HEK293 (cell line): Measurements from ENCODE around the gene CACNA1H.

ENCODE experiments used
- CTCF ChIA-PET: fragments of 350-600 bp; formaldehyde crosslinking; extraction: SDS; loops from one replicate; lab custom pipeline; 2021; ENCODE audit warnings: antibody characterized with exemption; lab: Yijun Ruan, JAX
- POLR2A ChIA-PET: fragments of 300-600 bp; formaldehyde crosslinking; extraction: SDS; loops from one replicate; lab custom pipeline; 2020; ENCODE audit warnings: antibody characterized with exemption, inconsistent platforms; lab: Yijun Ruan, JAX
- H3K27ac ChIP-seq: fragments of 200-500 bp; sonication (Bioruptor generic); 2 replicates; pipeline ENCODE4 v1.5.1; 2014; ENCODE audit warnings: low read depth, low read length, control low read depth, inconsistent platforms; ENCODE audit errors: extremely low read depth
- H3K36me3 ChIP-seq, 2 experiments: fragments of 200-500 bp in 1 of 2; sonication (Bioruptor generic) in 1 of 2; 1 replicate in 1 of 2; 2 replicates in 1 of 2; pipeline ENCODE4 v1.5.1; 2014 to 2017; ENCODE audit warnings: inconsistent platforms in 2 of 2, low read length in 2 of 2; ENCODE audit not compliant: control insufficient read depth in 2 of 2, insufficient read depth in 1 of 2
- H3K4me1 ChIP-seq: fragments of 200-500 bp; sonication (Bioruptor generic); 2 replicates; pipeline ENCODE4 v1.5.1; 2014; ENCODE audit warnings: mild to moderate bottlenecking, low read length, inconsistent platforms; ENCODE audit not compliant: control insufficient read depth, insufficient read depth
- H3K4me3 ChIP-seq: 2 replicates; pipeline ENCODE4 v1.5.1; 2011; ENCODE audit warnings: low read depth, mild to moderate bottlenecking, control low read depth, low read length, moderate library complexity
- H3K9me3 ChIP-seq: fragments of 200-500 bp; sonication (Bioruptor generic); 2 replicates; pipeline ENCODE4 v1.5.1; 2014; ENCODE audit warnings: low read depth, low read length, inconsistent platforms; ENCODE audit not compliant: control insufficient read depth, insufficient read depth
- FEZF1 ChIP-seq: fragments of 450-650 bp; formaldehyde crosslinking; IDR thresholded peaks from 2 replicates; pipeline ENCODE4 v1.5.1; 2016; ENCODE audit warnings: missing biosample characterization, missing genetic modification characterization
- GLIS1 ChIP-seq: fragments of 450-650 bp; formaldehyde crosslinking; IDR thresholded peaks from 2 replicates; pipeline ENCODE4 v1.5.1; 2016; ENCODE audit warnings: missing biosample characterization, missing genetic modification characterization
- HOXD13 ChIP-seq: sonication (generic); formaldehyde crosslinking; IDR thresholded peaks from 2 replicates; pipeline ENCODE4 v1.8.0; 2022; ENCODE audit warnings: missing genetic modification reagents, borderline replicate concordance
- KLF9 ChIP-seq: fragments of 450-650 bp; formaldehyde crosslinking; IDR thresholded peaks from 2 replicates; pipeline ENCODE4 v1.5.1; 2016; ENCODE audit warnings: missing biosample characterization, missing genetic modification characterization, low read depth
- MZF1 ChIP-seq: fragments of 450-650 bp; formaldehyde crosslinking; IDR thresholded peaks from 2 replicates; pipeline ENCODE4 v1.5.1; 2017; ENCODE audit warnings: missing biosample characterization, missing genetic modification characterization, borderline replicate concordance
- PBX3 ChIP-seq: sonication (generic); formaldehyde crosslinking; IDR thresholded peaks from 2 replicates; pipeline ENCODE4 v1.8.1; 2022; ENCODE audit warnings: mild to moderate bottlenecking, moderate library complexity, missing genetic modification reagents
- ZBTB20 ChIP-seq: fragments of 450-650 bp; formaldehyde crosslinking; IDR thresholded peaks from 2 replicates; pipeline ENCODE4 v1.5.1; 2016; ENCODE audit warnings: missing biosample characterization, missing genetic modification characterization
- ZNF221 ChIP-seq: fragments of 450-650 bp; formaldehyde crosslinking; IDR thresholded peaks from 2 replicates; pipeline ENCODE4 v1.5.1; 2017; ENCODE audit warnings: missing biosample characterization, missing genetic modification characterization, borderline replicate concordance
- ZNF341 ChIP-seq: fragments of 450-650 bp; formaldehyde crosslinking; IDR thresholded peaks from 2 replicates; pipeline ENCODE4; 2016; ENCODE audit warnings: low read depth, missing biosample characterization, missing genetic modification characterization
- ZNF391 ChIP-seq: fragments of 450-650 bp; formaldehyde crosslinking; IDR thresholded peaks from 2 replicates; pipeline ENCODE4 v1.5.1; 2016; ENCODE audit warnings: low read depth, missing biosample characterization, missing genetic modification characterization, borderline replicate concordance
- ZNF580 ChIP-seq: fragments of 450-650 bp; formaldehyde crosslinking; IDR thresholded peaks from 2 replicates; pipeline ENCODE4 v1.5.1; 2016; ENCODE audit warnings: missing biosample characterization, missing genetic modification characterization
- ZNF626 ChIP-seq: fragments of 450-650 bp; sonication (Bioruptor Pico); formaldehyde crosslinking; IDR thresholded peaks from 2 replicates; pipeline ENCODE4 v1.5.1; 2018; ENCODE audit warnings: missing biosample characterization, missing genetic modification characterization, inconsistent platforms
- ZNF658 ChIP-seq: fragments of 450-650 bp; formaldehyde crosslinking; IDR thresholded peaks from 2 replicates; pipeline ENCODE4; 2016; ENCODE audit warnings: missing biosample characterization, missing genetic modification characterization
- ZNF707 ChIP-seq: fragments of 450-650 bp; formaldehyde crosslinking; IDR thresholded peaks from 2 replicates; pipeline ENCODE4 v1.5.1; 2016; ENCODE audit warnings: missing biosample characterization, missing genetic modification characterization
- ZNF768 ChIP-seq: fragments of 450-650 bp; formaldehyde crosslinking; IDR thresholded peaks from 2 replicates; pipeline ENCODE4 v1.5.1; 2018; ENCODE audit warnings: missing biosample characterization, mild to moderate bottlenecking, missing genetic modification characterization
- ZSCAN16 ChIP-seq: fragments of 450-650 bp; formaldehyde crosslinking; IDR thresholded peaks from 2 replicates; pipeline ENCODE4 v1.5.1; 2016; ENCODE audit warnings: missing biosample characterization, missing genetic modification characterization
- TF ChIP-seq, protein P1 (sequence below): fragments of 450-650 bp; formaldehyde crosslinking; IDR thresholded peaks from 2 replicates; pipeline ENCODE4 v1.5.1; 2016; ENCODE audit warnings: missing biosample characterization, missing genetic modification characterization
- TF ChIP-seq, protein P2 (sequence below): fragments of 450-650 bp; formaldehyde crosslinking; IDR thresholded peaks from 2 replicates; pipeline ENCODE4 v1.5.1; 2016; ENCODE audit warnings: missing biosample characterization, missing genetic modification characterization

The CACNA1H gene

DNA sequence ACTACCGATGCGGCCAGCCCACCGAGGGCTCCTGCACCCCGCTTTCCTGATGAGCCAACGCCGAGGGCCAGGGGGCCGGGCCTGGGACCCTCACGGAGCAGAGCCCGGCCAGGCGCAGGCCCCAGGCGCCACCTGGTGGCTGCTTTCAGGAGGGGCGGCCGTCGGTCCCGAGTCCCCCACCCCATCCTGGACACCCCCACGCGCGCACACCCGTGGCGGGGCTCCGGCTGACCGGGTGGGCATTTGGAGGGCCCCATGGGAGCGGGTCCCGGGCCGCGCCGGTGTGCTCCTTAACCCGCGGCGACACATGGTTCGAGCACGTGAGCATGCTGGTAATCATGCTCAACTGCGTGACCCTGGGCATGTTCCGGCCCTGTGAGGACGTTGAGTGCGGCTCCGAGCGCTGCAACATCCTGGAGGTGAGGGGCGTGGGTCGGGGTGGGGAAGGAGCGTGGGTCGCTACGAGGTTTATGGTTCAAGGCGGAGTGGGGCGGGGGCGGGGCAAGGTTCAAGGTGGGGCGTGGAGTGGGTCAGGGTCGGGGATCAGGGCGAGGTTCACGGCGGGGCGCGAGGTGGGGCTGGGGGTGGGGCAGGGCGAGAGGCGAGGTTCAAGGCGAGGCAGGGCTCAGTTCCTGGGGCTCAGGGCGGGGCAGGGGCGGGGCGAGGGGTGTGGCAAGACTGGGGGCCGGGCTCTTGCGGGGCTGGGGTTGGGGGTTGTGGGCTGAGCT, 41.9 kb downstream of the CACNA1H start (continued):
- TF ChIP-seq, protein P1, sequence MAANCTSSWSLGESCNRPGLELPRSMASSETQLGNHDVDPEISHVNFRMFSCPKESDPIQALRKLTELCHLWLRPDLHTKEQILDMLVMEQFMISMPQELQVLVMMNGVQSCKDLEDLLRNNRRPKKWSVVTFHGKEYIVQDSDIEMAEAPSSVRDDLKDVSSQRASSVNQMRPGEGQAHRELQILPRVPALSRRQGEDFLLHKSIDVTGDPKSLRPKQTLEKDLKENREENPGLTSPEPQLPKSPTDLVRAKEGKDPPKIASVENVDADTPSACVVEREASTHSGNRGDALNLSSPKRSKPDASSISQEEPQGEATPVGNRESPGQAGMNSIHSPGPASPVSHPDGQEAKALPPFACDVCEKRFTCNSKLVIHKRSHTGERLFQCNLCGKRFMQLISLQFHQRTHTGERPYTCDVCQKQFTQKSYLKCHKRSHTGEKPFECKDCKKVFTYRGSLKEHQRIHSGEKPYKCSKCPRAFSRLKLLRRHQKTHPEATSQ (tag by site-specific recombination) = 0 out of 2 replicates have a peak, but pooled peaks have one; percentile 15
- TF ChIP-seq ZNF658 = no peak
- no peak for TF ChIP-seq ZSCAN16
- TF ChIP-seq ZBTB20 = no peak
- TF ChIP-seq, all 188 proteins: peak for 20

GRCh38 chr16:1195393-1195666, 42.4 kb downstream of the CACNA1H start:
- Histone ChIP-seq H3K4me1 (peaks cover 3% of the 10 kb centered on the region; the same call in 1 of the 2 replicates), H3K27ac (no peak overlapping the region), H3K9me3 (no peaks in the 10 kb centered on the region), H3K36me3 (no peaks in the 10 kb centered on the region), H3K4me3 (no peak overlapping the region)
- CTCF ChIA-PET = interaction anchor here (1.6 kb wide), 1 partner anchor 89 kb away, joined by 11 read pairs; no protein-coding TSS in a partner anchor
- no peak for TF ChIP-seq ZNF768 (tag by site-specific recombination)
- no peak for TF ChIP-seq ZNF391 (tag by site-specific recombination)
- no peak for TF ChIP-seq ZNF707
- TF ChIP-seq MZF1 (tag by site-specific recombination) = no peak
- TF ChIP-seq PBX3 (CRISPR knock-in tag) = no peak
- TF ChIP-seq FEZF1 = no peak
- TF ChIP-seq, protein P2, sequence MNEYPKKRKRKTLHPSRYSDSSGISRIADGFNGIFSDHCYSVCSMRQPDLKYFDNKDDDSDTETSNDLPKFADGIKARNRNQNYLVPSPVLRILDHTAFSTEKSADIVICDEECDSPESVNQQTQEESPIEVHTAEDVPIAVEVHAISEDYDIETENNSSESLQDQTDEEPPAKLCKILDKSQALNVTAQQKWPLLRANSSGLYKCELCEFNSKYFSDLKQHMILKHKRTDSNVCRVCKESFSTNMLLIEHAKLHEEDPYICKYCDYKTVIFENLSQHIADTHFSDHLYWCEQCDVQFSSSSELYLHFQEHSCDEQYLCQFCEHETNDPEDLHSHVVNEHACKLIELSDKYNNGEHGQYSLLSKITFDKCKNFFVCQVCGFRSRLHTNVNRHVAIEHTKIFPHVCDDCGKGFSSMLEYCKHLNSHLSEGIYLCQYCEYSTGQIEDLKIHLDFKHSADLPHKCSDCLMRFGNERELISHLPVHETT (tag by site-specific recombination) = no peak
- POLR2A ChIA-PET = interaction anchor here (0.8 kb wide), 1 partner anchor 8 kb away, joined by 4 read pairs; no protein-coding TSS in a partner anchor

DNA sequence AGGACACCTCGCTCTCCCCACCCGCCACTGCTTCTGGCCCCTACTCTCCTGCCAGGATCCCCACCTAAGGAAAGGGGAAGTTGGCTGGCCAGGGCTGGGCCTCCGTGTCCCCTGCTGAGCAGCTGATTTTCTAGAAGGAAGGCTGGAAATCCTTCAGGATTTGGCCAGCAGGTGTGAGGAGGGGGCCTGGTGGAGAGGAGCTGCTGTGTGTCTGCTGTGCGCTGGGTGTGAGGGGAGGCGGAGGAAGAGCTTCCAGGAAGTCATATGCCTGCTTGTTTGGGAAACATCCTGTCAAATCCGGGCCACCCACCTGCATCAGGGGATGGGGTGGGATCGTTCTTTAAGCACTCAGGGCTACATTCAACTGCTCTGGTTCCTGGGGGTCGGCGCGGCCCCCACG, 43.6 kb downstream of the CACNA1H start:
- H3K9me3 ChIP-seq = no peaks in the 10 kb centered on the region
- ChIA-PET CTCF (interaction anchor here (0.9 to 1.6 kb wide), 4 partner anchors 9 to 93 kb away, joined by 4 to 11 read pairs (median 6); no protein-coding TSS in a partner anchor), POLR2A (no interaction called here)
- peaks cover 3% of the 10 kb centered on the region; the same call in 1 of the 2 replicates for H3K4me1 ChIP-seq
- no peak overlapping the region for H3K4me3 ChIP-seq
- no peak overlapping the region for H3K27ac ChIP-seq
- TF ChIP-seq HOXD13 (CRISPR knock-in tag) (no peak), ZNF626 (tag by site-specific recombination) (no peak), ZNF221 (tag by site-specific recombination) (no peak), ZNF341 (tag by site-specific recombination) (peak; percentile 48), GLIS1 (tag by site-specific recombination) (0 out of 2 replicates have a peak, but pooled peaks have one; percentile 10), ZNF580 (no peak), KLF9 (no peak)
- TF ChIP-seq, protein P2 (tag by site-specific recombination) = no peak
- H3K36me3 ChIP-seq = no peaks in the 10 kb centered on the region
